GM12878 (cell line): ENCODE measurements around the gene FRZB. TPM values are rescaled to one million over a fixed set of nuclear protein-coding genes. Genes with fewer than 3 reads are reported as not detected.

Experiments used
- ATAC-seq: fragments of 200-7000 bp; cut with Tn5 transposase; 3 replicates; pipeline ENCODE4 v1.9.1; 2020; ENCODE audit warnings: mild to moderate bottlenecking, moderate library complexity
- BruUV-seq: library from RNA; stranded (reverse); fragments of 400-500 nt; replicated peaks from 2 replicates; lab custom pipeline; 2021; lab: Mats Ljungman, UMichigan
- CTCF ChIA-PET: fragments of 300-600 bp; sonication (Branson Sonifier 250); formaldehyde crosslinking; extraction: SDS; loops from one replicate; lab custom pipeline; 2021; ENCODE audit warnings: inconsistent platforms; lab: Yijun Ruan, JAX
- POLR2A ChIA-PET: fragments of 350-600 bp; formaldehyde crosslinking; extraction: SDS; loops from one replicate; lab custom pipeline; 2021; ENCODE audit warnings: inconsistent platforms; lab: Charles Lee
- RAD21 ChIA-PET: fragments of 300-600 bp; sonication (Branson Sonifier 250); formaldehyde crosslinking; loops from one replicate; lab custom pipeline; 2023; ENCODE audit warnings: antibody characterized with exemption; ENCODE audit not compliant: unreplicated experiment; lab: Charles Lee
- SMC1A ChIA-PET: fragments of 300-600 bp; sonication (Branson Sonifier 250); formaldehyde crosslinking; loops from one replicate; lab custom pipeline; 2023; ENCODE audit not compliant: unreplicated experiment, uncharacterized antibody; lab: Charles Lee
- DNase-seq: peaks from one replicate; pipeline ENCODE4 v3.0.0-alpha.2; 2011; ENCODE audit warnings: low read depth, low spot score
- FAIRE-seq: peaks from 3 replicates; lab custom pipeline; 2011; peaks lifted over from hg19 to GRCh38; lab: Jason Lieb, UNC
- H2AFZ ChIP-seq: 2 replicates; pipeline ENCODE4 v1.6.0; 2011; ENCODE audit warnings: low read depth, low read length, control low read depth; ENCODE audit not compliant: control insufficient read depth
- H3K27ac ChIP-seq: 2 replicates; pipeline ENCODE4 v1.5.1; 2011; ENCODE audit warnings: control low read depth; ENCODE audit not compliant: control insufficient read depth, insufficient read depth
- H3K27me3 ChIP-seq, 2 experiments: replicated peaks in 1 of 2; 2 replicates each; pipeline versions ENCODE4 v1.6.0 to v1.6.1; 2011; ENCODE audit warnings: low read length in 1 of 2; ENCODE audit not compliant: control insufficient read depth in 2 of 2, insufficient read depth in 2 of 2
- H3K36me3 ChIP-seq, 2 experiments: 2 replicates each; pipeline ENCODE4 v1.5.1; 2011; ENCODE audit warnings: low read length in 1 of 2; ENCODE audit not compliant: control insufficient read depth in 2 of 2, insufficient read depth in 2 of 2
- H3K4me1 ChIP-seq: 2 replicates; pipeline ENCODE4 v1.6.1; 2011; ENCODE audit warnings: mild to moderate bottlenecking, low read length, moderate library complexity, mixed read lengths; ENCODE audit not compliant: control insufficient read depth, insufficient read depth
- H3K4me2 ChIP-seq: 2 replicates; pipeline ENCODE4 v1.6.0; 2011; ENCODE audit warnings: control low read depth; ENCODE audit not compliant: control insufficient read depth, insufficient read depth
- H3K4me3 ChIP-seq: fragments of 200-600 bp; sonication (generic); 2 replicates; pipeline ENCODE4 v1.5.1; 2016
- H3K79me2 ChIP-seq: 2 replicates; pipeline ENCODE4 v1.6.0; 2011; ENCODE audit warnings: low read length; ENCODE audit not compliant: control insufficient read depth, insufficient read depth
- H3K9ac ChIP-seq: 2 replicates; pipeline ENCODE4 v1.8.0; 2011; ENCODE audit warnings: low read length, control low read depth, mixed read lengths; ENCODE audit not compliant: control insufficient read depth, insufficient read depth
- H3K9me3 ChIP-seq: replicated peaks from 3 replicates; pipeline ENCODE4 v1.5.1; 2011; ENCODE audit warnings: mild to moderate bottlenecking, low read length; ENCODE audit not compliant: control insufficient read depth, insufficient read depth
- H4K20me1 ChIP-seq: 2 replicates; pipeline ENCODE4 v1.6.0; 2011; ENCODE audit not compliant: control insufficient read depth, insufficient read depth
- ATF7 ChIP-seq: fragments of 450-650 bp; IDR thresholded peaks from 2 replicates; pipeline ENCODE4 v1.6.1; 2016; ENCODE audit warnings: low read depth, mild to moderate bottlenecking
- CEBPB ChIP-seq, 2 experiments: fragments of 150-350 bp in 1 of 2; IDR thresholded peaks; 2 replicates each; pipeline ENCODE4 v1.6.1; 2012 to 2014; ENCODE audit warnings: low read depth in 2 of 2, low read length in 2 of 2, borderline replicate concordance in 1 of 2, inconsistent platforms in 1 of 2
- CUX1 ChIP-seq: IDR thresholded peaks from 2 replicates; pipeline ENCODE4 v1.6.1; 2012; ENCODE audit warnings: improper control_type of control experiment, low read depth, low read length; ENCODE audit not compliant: insufficient replicate concordance
- RBBP5 ChIP-seq: fragments of 200-600 bp; sonication (generic); conservative IDR thresholded peaks from 2 replicates; pipeline ENCODE4 v1.6.1; 2016
- WGBS: methylation state at CpG from one replicate; pipeline ENCODE4 v1.1.6; 2016; ENCODE audit warnings: low lambda C conversion rate; ENCODE audit not compliant: insufficient replicate concordance, insufficient coverage; ENCODE audit errors: missing lambda C conversion rate; 5-methylcytosine and 5-hydroxymethylcytosine counted together
- in situ Hi-C: fragments of 300-500 bp; cut with MboI; formaldehyde crosslinking; loops from 9 replicates; pipeline ENCODE4 v1.14.3; 2018; ENCODE audit warnings: mixed read lengths
- intact Hi-C: fragments of 100-400 bp; cut with micrococcal nuclease; formaldehyde crosslinking; loops from one replicate; pipeline ENCODE4 v1.14.2; 2022; ENCODE audit not compliant: unreplicated experiment
- polyA plus RNA-seq, 11 experiments: library from polyadenylated mRNA; depleted of rRNA in 4 of 11; unstranded in 6 of 11; stranded (reverse) in 5 of 11; fragments of >200 nt; fragmentation: Nextera tagmentation in 4 of 11; fragmentation: Illumina TruSeq in 1 of 11; extraction: Ambion mirVana in 4 of 11; extraction: Trizol in 1 of 11; gene quantifications; 1 replicate in 1 of 11; 2 replicates in 10 of 11; pipeline versions ENCODE4 v1.2.1 to v1.2.3, GENCODE V29; 2011 to 2016; ENCODE audit warnings: inconsistent platforms in 2 of 11, missing spikeins in 2 of 11, low read depth in 1 of 11
- total RNA-seq, 4 experiments: library from RNA; depleted of rRNA in 3 of 4; stranded (reverse); fragments of >200 nt in 3 of 4; fragmentation: Illumina TruSeq in 1 of 4; extraction: Trizol in 1 of 4; gene quantifications; 2 replicates each; pipeline versions ENCODE4 v1.2.1 to v1.2.3, GENCODE V29; 2013 to 2021

FRZB gene
- total and polyA plus RNA-seq, 10 of the 15 experiments (the other 5 are each of a cell fraction or from before 2014, with no cell fraction given) = 0.03 TPM; not detected in 9

- Histone ChIP-seq H3K9me3 (no peaks in the 10 kb centered on the region), H3K36me3 (no peaks in the 10 kb centered on the region), H3K4me1 (no peaks in the 10 kb centered on the region), H3K4me3 (no peak overlapping the region), H3K4me2 (no peak overlapping the region), H3K9ac (no peak overlapping the region), H2AFZ (no peak overlapping the region), H4K20me1 (no peaks in the 10 kb centered on the region), H3K79me2 (no peaks in the 10 kb centered on the region), H3K27me3 (no peaks in the 10 kb centered on the region), H3K27ac (no peak overlapping the region)
- TF ChIP-seq ATF7 (no peak), CEBPB (IDR thresholded peaks at IDR 0.05; ENCODE audit: borderline replicate concordance in 1 of 2, low read depth in 2 of 2, low read length in 2 of 2) (no peak), CUX1 (no peak), RBBP5 (no peak)
- POLR2A ChIA-PET = no interaction called here
- no TSS peak for BruUV-seq
- WGBS = 82% methylated on average over 6 of the region's 6 CpGs
- intact Hi-C loops = no loop called here
- CTCF ChIA-PET = interaction anchor here (0.6 kb wide), 2 partner anchors 77 to 1276 kb away, joined by 3 read pairs; no protein-coding TSS in a partner anchor
- in situ Hi-C loops = no loop called here
- DNase-seq (no peak), ATAC-seq (no peak), FAIRE-seq (no peak)
- RAD21 ChIA-PET = no interaction called here
- SMC1A ChIA-PET = no interaction called here
Observed at GRCh38 chr2:182901748-182902147, 35.3 kb upstream of the FRZB start.
